ENCODE measurements around the gene NDUFA13.

Gene NDUFA13

DNA sequence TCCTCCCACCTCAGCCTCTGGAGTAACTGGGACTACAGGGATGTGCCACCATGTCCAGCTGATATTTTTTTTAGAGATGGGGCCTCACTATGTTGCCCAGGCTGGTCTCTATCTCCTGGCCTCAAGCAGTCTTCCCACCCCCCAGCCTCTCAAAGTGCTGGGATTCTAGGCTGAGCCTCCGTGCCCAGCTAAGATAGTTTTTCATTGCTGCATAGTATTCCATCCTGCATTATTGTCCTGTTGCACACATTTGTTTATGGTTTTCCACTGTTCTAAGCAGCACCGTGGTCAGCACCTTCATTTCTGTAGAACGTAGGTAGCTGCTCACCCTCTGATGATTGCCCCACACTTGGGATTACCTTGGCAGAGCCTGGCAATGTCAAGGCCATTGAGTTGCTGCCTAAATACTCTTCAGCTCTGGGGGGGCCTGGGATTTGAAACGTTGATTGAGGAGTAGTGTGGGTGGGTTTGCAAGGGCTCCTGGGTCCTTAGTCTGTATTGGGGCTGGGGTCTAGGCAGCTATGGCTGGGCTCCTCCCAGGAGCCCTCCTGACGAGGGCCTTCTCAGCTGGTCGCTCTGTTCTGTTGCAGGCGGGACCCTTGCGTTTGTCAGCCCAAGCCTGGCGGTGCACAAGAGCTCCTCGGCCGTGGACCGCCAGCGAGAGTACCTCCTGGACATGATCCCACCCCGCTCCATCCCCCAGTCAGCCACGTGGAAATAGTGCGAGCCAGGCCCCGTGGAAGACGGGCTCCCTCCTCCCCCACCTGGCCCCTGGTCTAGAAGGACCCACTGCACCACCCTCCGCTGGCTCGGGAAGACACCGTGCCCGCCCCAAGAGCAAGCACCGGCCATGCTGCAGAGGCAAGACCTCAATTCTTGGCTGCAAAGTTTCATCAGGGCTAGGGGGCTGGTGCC lies 11.0 kb upstream of the NDUFA13 start:
- in situ Hi-C loops (cut with HindIII; ENCODE audit: low pct_ligation_motif_present, low pct_unique_long_range_greater_than_20kb, low sequenced_read_pairs) = no loop called here
- DNase-seq = no peak

DNA sequence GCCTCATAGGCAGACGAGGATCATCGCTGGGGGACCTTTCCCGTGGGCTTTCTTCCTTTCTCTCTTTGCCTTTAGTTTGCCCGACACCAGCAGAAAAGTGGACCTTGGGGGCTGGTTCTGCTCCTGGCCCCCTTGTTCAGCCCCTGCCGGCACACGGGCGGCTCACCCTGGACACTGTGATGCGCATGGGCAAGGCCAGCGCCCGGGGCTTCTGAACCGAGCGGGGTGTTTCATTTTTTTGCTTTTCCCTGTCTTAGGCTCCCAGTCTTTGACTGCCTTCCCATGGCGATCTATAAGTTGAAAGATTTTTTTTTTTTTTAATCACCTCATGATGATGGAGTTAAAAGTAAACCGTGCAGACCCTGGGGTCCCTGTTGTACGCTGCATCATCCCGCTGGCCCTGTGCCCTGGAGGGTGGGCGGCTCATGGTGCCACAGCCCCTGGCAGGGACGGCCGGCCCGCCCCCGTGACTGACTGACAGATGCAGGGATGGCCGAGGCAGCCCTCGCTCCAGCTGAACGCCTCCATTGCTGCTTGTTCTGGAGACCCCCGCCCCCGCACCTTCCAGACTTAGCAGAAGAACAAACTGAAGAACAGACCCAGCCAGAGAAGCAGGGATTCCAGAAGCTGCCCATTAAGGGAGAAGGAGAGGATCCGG lies 10.2 kb upstream of the NDUFA13 start:
- in situ Hi-C loops (cut with HindIII; ENCODE audit: low pct_ligation_motif_present, low pct_unique_long_range_greater_than_20kb, low sequenced_read_pairs) = no loop called here
- DNase-seq = no peak

DNA sequence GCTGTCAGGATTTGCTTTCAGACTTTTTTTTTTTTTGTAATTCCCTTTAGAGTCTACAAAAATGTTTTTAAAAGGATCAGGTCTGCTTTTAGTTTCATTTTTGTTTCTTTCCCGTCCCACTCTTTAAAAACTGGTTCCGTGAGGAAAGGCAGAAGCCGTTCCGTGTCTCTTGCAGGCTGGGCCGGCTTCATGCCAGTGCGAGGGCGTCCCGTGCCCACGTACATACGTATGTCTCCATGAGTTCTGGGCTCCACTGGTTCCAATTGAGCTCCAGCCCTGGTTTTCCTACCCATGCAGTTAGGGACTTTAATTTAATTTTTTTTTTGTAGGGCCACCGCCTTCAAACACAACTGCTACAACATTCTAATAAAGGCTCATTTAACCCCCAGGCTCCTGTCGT lies 9.4 kb upstream of the NDUFA13 start:
- no peak for DNase-seq
- in situ Hi-C loops (cut with HindIII; ENCODE audit: low pct_ligation_motif_present, low pct_unique_long_range_greater_than_20kb, low sequenced_read_pairs) = no loop called here

DNA sequence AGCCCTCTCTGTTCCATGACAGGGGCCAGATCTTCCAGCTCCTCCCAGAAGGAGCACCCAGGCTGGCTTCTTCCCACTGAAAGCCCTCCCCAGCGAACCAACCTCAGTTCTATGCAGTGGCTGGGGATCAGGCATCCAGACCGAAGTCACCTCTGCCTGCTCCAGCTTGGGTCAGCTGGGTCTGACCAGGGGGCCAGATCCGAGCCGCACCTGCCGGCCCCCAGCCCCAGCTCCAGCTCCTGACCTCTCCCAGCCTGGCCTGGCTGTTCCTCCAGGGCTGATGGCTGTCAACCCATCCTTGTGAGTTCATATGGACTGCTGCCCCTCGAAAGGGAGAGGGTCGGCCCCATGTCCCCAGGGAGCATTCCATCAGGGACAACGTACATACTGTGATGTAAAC lies 8.7 kb upstream of the NDUFA13 start:
- in situ Hi-C loops (cut with HindIII; ENCODE audit: low pct_ligation_motif_present, low pct_unique_long_range_greater_than_20kb, low sequenced_read_pairs) = no loop called here

DNA sequence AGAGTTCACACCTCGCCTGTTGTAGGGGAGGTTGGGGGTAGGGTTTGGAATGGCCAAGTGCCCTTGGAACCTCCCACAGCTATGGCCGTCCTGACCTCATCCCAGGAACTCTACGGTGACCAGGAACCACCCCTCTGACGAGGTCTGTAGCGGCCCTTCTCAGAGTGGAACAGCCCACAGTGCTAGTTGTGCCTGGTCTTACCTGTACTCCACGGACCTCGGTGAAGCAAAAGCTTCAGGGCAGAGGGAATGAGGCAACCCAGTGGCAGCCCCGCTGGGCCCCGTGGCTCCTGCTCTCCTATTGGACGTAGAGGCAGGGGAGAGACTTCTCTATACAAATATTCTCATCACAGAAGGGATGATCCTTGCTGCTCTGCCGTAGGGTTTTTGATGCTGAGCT lies 7.8 kb upstream of the NDUFA13 start:
- in situ Hi-C loops (cut with HindIII; ENCODE audit: low pct_ligation_motif_present, low pct_unique_long_range_greater_than_20kb, low sequenced_read_pairs) = no loop called here
- no peak for DNase-seq

More for the DNA sequence above, 8.7 kb upstream of the NDUFA13 start:
- DNase-seq = no peak

DNA sequence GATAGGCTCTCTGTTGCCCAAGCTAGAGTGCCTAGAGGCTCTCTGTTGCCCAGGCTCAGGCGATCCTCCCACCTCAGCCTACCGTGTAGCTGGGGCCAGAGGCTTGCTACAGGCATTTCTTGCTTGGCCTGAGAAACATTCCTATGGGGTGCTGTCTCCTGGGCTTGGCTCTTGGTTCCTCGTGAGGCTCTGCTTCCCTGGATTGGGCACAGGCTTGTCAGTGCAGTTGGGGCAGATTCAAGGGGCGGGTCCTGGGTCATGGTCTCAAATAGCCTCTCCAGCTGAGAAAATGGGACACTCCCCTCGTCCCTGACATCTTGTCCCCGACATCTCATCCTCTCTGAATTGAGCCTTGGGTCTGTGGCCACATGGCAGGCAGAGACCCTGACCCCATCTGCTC lies 5.6 kb upstream of the NDUFA13 start:
- DNase-seq = no peak
- in situ Hi-C loops (cut with HindIII; ENCODE audit: low pct_ligation_motif_present, low pct_unique_long_range_greater_than_20kb, low sequenced_read_pairs) = no loop called here

DNA sequence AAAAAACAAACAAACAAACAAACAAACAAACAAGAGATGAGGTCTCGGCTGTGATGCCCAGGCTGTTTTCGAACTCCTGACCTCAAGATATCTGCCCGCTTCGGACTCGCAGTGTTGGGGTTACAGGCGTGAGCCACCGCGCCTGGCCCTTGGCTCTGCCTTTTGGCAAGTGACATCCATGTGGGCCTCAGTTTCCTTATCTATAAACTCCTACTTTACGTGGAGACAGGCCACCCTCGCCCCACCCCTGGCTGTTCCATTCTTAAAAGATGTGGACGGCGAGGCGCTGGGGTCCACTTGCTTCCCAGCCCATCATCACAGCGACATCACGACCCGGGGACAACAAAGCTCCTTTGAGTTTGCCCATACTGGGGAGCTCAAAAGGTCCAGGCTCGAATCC lies 2.3 kb upstream of the NDUFA13 start:
- in situ Hi-C loops (cut with HindIII; ENCODE audit: low pct_ligation_motif_present, low pct_unique_long_range_greater_than_20kb, low sequenced_read_pairs) = no loop called here

DNA sequence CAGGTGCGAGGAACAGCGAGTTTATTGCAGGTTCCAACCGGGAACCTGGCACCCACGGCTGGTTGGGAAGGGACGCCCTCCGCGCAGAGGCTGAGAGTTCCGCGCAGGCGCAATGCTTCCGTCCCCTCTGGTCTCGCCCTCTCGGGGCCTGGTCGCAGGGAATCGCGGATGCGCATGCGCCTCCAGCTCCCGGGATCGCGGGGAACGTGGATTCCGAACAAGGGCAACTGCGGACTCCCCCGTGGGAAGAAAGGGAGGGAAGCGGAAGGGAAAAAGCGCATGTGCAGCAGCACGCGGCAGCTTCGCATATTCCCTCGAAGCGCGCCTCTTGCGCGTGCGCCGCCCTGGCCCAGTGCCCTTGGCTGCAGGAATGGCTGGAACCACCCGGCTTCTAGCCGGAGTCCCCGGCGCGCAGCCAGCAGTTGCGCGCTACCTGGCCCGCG lies 1.8 kb upstream of the NDUFA13 start:
- in situ Hi-C loops (cut with HindIII; ENCODE audit: low pct_ligation_motif_present, low pct_unique_long_range_greater_than_20kb, low sequenced_read_pairs) = no loop called here
- no peak for DNase-seq

More for the DNA sequence above, 2.3 kb upstream of the NDUFA13 start:
- no peak for DNase-seq

DNA sequence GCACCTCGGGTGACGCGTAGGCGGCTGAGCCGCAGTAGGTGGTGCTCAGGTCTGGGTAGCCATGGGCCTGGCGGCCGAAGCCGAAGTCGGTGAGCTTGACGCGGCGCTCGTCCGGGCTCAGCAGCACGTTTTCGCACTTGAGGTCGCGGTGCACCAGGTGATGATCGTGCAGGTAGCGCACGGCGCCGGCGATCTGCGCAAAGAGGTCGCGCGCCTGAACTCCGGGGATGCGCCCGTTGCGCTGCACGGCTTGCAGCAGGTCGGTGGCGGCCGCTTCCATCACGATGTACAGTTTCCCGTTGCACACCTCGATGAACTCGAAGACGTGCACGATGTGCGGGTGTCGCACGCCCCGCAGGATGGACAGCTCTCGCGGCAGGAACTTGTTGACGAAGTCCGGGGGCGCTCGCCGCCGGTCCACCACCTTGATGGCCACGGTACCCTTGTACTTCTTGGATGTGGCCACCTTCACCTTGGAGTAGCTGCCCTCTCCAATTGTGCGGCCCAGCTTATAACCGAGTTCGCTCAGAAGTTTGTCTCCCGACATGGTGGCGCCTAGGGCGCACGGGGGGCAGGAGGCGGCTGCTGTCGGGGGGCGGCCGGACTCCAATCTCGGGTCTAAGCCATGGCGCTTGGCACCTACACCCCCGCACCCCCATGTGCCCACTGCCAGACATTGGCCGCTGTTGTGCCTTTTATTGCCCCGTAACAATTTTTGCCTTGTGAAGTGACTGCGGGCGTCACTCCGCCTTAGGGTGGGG lies 964 bp upstream of the NDUFA13 start, which contains the start of gene TSSK6:
TSSK6 (minus strand) TSS at position 668 of the 761 bp plus-strand sequence; CDS start at position 547, 121 bp downstream.
- in situ Hi-C loops (cut with HindIII; ENCODE audit: low pct_ligation_motif_present, low pct_unique_long_range_greater_than_20kb, low sequenced_read_pairs) = no loop called here
- DNase-seq = no peak

DNA sequence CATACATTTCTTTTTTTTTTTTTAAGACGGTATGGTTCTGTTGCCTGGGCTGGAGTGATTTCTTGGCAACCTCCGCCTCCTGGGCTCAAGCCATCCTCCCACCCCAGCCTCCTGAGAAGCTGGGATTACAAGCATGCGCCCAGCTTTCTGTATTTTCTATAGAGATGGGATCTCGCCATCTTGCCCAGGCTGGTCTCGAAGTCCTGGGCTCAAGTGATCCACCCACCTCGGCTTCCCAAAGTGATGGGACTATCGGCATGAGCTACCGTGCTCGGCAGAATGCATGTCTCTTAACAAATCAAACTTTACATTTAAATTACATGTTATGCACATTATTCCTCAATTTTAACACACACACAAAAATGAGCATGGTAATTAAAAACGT lies 1.2 kb downstream of the NDUFA13 start:
- in situ Hi-C loops (cut with HindIII; ENCODE audit: low pct_ligation_motif_present, low pct_unique_long_range_greater_than_20kb, low sequenced_read_pairs) = no loop called here
- DNase-seq = no peak

DNA sequence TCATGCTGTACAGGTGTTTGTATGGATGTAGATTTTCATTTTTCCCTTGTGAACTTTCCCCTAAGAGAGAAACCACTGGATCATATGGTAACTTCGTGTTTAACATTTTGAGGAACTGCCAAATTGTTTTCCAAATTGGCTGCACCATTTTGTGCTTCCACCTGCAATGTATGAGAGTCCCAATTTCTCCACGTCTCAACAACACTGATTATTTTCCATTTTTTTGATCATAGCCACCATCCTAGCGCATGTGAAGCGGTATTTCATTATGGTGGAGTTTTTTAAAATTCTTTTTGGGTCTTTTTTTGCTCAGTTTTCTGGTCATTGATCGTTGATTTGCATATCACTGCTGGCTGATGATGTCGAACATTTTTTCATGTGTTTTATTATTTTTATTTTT lies 5.0 kb downstream of the NDUFA13 start:
- DNase-seq = no peak
- in situ Hi-C loops (cut with HindIII; ENCODE audit: low pct_ligation_motif_present, low pct_unique_long_range_greater_than_20kb, low sequenced_read_pairs) = no loop called here

DNA sequence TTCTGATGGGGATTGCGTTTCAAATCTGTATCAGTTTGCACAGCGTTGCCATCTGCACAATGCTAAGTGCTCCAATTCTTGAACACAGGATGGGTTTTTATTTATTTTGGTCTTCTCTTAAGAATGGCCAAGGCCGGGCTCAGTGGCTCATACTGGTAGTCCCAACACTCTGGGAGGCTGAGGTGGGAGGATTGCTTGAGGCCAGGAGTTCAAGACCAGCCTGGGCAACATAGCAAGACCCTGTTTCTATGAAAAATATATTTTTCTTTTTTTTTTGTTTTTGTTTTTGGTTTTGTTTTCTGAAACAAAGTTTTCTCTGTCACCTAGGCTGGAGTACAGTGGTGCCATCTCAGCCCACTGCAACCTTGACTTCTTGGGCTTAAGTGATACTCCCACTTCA lies 7.2 kb downstream of the NDUFA13 start:
- in situ Hi-C loops (cut with HindIII; ENCODE audit: low pct_ligation_motif_present, low pct_unique_long_range_greater_than_20kb, low sequenced_read_pairs) = no loop called here
- DNase-seq = no peak

DNA sequence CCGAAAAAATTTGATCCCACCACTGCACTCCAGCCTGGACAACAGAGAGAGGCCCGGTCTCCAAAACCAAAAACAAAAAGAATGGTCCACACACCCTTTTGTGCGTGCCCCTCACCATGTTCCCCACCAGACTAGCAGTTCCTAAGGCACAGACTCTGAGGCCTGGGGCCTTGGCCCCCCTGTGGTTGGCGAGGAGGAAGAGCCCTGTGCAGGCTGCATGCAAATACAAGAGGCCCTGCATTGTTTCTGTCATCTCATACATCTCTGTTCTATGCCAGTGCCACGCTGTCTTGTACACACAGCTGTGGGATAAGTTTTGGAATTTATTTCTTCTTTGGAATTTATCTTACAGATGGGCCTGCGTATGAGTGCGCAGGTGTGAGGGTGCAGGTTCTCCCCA lies 8.0 kb downstream of the NDUFA13 start:
- in situ Hi-C loops (cut with HindIII; ENCODE audit: low pct_ligation_motif_present, low pct_unique_long_range_greater_than_20kb, low sequenced_read_pairs) = no loop called here
- DNase-seq = no peak

DNA sequence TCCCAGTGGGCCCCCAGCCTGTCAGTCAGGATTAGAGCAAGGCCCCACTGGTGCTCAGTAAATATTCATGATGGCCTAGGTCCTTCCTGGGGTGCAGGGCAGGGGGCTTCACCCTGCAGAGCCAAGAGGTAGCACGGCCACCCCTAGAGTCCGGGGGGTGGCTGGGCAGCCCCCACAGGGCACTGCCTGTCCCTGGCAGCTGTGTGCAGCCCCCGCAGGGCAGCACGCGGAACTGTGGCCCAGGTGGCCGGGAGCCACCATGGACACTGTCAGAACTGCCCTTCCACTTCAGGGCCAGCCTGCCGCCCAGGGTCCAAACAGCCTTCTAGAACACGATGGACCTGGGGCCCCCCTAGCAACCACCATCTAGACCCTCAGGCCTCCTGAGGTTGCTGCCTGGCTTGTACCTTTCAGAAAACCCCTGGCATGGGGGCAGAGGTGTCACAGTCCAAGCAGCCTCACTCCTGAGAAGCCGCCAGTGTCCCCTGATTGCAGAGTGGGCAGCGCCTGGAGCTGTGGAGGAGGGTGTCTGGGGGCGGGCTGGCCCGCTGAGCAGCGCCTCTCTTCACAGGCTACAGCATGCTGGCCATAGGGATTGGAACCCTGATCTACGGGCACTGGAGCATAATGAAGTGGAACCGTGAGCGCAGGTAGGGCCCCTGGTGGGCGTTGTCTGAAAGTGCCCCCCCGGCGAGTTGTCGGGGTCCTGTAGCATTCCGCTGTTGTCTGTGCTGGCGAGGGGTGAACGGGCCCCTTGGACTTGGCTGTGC lies 9.8 kb downstream of the NDUFA13 start:
- DNase-seq = no peak

DNA sequence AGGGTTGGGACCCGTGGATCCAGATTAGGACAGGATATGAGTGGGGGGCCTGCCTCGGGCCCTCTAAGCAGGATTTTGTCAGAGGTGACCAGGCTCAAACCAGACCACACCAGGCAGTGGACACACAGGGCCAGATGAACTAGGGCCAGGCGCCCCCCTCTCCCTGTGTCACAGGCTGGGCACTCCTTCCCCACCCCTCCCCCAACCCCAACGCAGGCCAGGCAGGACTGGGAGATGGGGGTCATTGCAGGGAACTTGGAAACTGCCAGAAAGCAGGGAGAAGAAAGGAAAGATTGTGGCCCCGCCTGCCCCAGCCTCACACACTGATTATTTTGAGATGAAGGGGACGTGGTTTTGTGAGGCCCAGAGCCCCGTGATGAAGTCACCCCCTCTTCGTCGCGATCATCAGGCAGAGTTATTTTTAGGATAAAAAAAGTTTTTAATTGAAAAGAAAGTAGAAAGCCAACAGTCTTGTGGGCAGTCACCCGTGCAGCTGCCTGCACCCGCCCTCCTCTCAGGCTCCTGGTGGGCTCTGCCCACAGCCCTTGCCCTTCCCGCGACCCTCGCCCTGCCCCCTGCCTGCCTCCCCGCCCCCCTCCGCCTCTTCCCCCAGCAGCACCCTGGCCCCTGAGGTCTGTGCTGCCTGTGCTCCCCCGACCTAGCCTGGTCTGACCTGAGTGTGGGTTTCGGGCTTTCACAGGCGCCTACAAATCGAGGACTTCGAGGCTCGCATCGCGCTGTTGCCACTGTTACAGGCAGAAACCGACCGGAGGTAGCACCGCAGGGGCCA lies 10.8 kb downstream of the NDUFA13 start:
- in situ Hi-C loops (cut with HindIII; ENCODE audit: low pct_ligation_motif_present, low pct_unique_long_range_greater_than_20kb, low sequenced_read_pairs) = no loop called here

More for the DNA sequence above, 9.8 kb downstream of the NDUFA13 start:
- in situ Hi-C loops (cut with HindIII; ENCODE audit: low pct_ligation_motif_present, low pct_unique_long_range_greater_than_20kb, low sequenced_read_pairs) = no loop called here

DNA sequence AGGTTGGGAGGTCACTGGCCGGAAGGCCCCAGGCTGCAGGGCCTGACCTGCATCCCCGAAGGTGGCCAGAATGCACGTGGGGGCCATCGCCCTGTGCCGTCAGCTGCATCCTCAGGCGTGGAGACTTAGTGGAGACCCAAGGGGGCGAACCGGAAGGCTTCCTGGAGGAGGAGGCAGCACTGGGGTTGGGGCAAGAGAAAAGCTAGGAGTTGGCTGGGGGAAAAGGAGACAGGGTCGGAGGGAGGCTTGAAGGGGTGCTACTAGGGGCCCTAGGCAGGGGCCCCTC lies 11.3 kb downstream of the NDUFA13 start:
- in situ Hi-C loops (cut with HindIII; ENCODE audit: low pct_ligation_motif_present, low pct_unique_long_range_greater_than_20kb, low sequenced_read_pairs) = no loop called here
- DNase-seq = no peak

More for the DNA sequence above, 10.8 kb downstream of the NDUFA13 start:
- no peak for DNase-seq

DNA sequence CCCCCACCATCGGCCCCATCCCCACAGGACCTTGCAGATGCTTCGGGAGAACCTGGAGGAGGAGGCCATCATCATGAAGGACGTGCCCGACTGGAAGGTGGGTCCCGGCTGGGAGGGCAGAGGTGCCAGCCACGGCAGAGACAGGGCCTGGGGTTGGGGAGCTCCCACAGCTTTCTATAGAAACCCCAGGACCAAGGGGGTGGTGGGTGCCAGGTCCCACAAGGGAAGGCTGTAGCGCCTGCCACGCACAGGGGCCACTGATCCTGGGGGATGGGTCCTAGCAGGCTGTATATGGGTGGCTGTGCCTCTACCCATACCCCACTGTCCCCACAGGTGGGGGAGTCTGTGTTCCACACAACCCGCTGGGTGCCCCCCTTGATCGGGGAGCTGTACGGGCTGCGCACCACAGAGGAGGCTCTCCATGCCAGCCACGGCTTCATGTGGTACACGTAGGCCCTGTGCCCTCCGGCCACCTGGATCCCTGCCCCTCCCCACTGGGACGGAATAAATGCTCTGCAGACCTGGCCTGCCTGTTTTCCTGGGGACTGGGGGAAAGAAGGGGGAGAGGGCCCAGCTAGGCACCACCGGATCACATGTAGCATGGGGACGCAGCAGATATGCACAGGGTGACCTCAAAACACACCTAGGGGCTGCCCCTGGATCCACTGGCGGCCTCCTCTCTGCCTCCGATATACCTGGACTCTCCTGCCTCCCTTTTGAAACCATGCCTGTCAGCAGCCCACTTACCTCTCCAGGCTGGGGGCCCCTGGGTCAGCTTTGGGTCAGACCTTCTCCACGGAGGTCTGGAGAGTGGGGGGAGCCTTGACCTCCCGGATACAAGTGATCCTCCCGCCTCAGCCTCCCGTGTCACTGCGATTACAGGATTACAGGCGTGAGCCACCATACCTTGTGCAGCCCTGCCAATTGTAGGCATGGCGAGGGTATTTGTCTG lies 11.9 kb downstream of the NDUFA13 start:
- in situ Hi-C loops (cut with HindIII; ENCODE audit: low pct_ligation_motif_present, low pct_unique_long_range_greater_than_20kb, low sequenced_read_pairs) = no loop called here
- DNase-seq = no peak

Data from ACHN (cell line).